Spleen (tissue), 11 donors: ENCODE results near the gene SLC5A4. TPM values are rescaled to one million over a fixed set of nuclear protein-coding genes. Genes with fewer than 3 reads are reported as not detected.

ENCODE experiments used
- DNase-seq: peaks from one replicate; pipeline ENCODE4 v3.0.0-alpha.2; 2020
- H3K27ac ChIP-seq, 8 donors: fragments of 200-600 bp; sonication (generic) in 7 of 8; 1 replicate in 4 of 8; 2 replicates in 4 of 8; pipeline versions ENCODE4 v1.5.0 to v1.8.0; 2016 to 2021; ENCODE audit warnings: inconsistent platforms in 4 of 8, mild to moderate bottlenecking in 4 of 8, moderate library complexity in 1 of 8
- H3K27me3 ChIP-seq, 7 donors: fragments of 200-600 bp; sonication (generic) in 6 of 7; replicated peaks in 1 of 7; 1 replicate in 4 of 7; 2 replicates in 3 of 7; pipeline versions ENCODE4 v1.5.0 to v1.8.0; 2016 to 2021; ENCODE audit warnings: inconsistent platforms in 3 of 7, mild to moderate bottlenecking in 1 of 7
- H3K36me3 ChIP-seq, 6 donors: fragments of 200-600 bp; sonication (generic) in 5 of 6; 1 replicate in 4 of 6; 2 replicates in 2 of 6; pipeline versions ENCODE4 v1.5.0 to v1.8.0; 2016 to 2021; ENCODE audit warnings: inconsistent platforms in 2 of 6
- H3K4me1 ChIP-seq, 6 donors: fragments of 200-600 bp; sonication (generic) in 5 of 6; 1 replicate in 3 of 6; 2 replicates in 3 of 6; pipeline versions ENCODE4 v1.5.0 to v1.8.0; 2016 to 2021; ENCODE audit warnings: inconsistent platforms in 3 of 6
- H3K4me3 ChIP-seq, 8 donors: fragments of 200-600 bp; sonication (generic) in 7 of 8; 1 replicate in 4 of 8; 2 replicates in 4 of 8; pipeline versions ENCODE4 v1.5.0 to v1.8.0; 2016 to 2021; ENCODE audit warnings: inconsistent platforms in 4 of 8, mild to moderate bottlenecking in 4 of 8, moderate library complexity in 2 of 8
- H3K9me3 ChIP-seq, 8 donors: fragments of 200-600 bp; sonication (generic) in 7 of 8; 1 replicate in 4 of 8; 2 replicates in 4 of 8; pipeline versions ENCODE4 v1.5.0 to v1.8.0; 2016 to 2021; ENCODE audit warnings: inconsistent platforms in 4 of 8
- POLR2A ChIP-seq, 3 donors: fragments of 450-650 bp; IDR thresholded peaks; one replicate each; pipeline ENCODE4 v1.5.1; 2017; ENCODE audit warnings: antibody characterized with exemption in 3 of 3, mild to moderate bottlenecking in 1 of 3
- POLR2AphosphoS5 ChIP-seq, 3 donors: sonication (generic); formaldehyde crosslinking; IDR thresholded peaks; one replicate each; pipeline ENCODE4 v1.5.1; 2017; ENCODE audit warnings: antibody characterized with exemption in 3 of 3
- WGBS, 5 donors: extraction: QIAGEN DNeasy Blood & Tissue Kit in 3 of 5; methylation state at CpG; one replicate each; pipeline versions ENCODE4 v1.1.5 to v1.1.7; 2013 to 2018; 5-methylcytosine and 5-hydroxymethylcytosine counted together
- intact Hi-C: fragments of 100-400 bp; cut with DNase I; formaldehyde crosslinking; loops from one replicate; pipeline ENCODE4 v1.15.0; 2023; ENCODE audit warnings: low total_unique reads
- polyA plus RNA-seq, 3 donors: library from polyadenylated mRNA; stranded (reverse); fragments of 200-250 nt; gene quantifications; one replicate each; pipeline ENCODE4 v1.2.1, GENCODE V29; 2013
- total RNA-seq, 7 donors: library from RNA; depleted of rRNA in 3 of 7; stranded (reverse); fragments of >200 nt in 3 of 7; fragmentation: NEBNext Ultra II Directional in 4 of 7; extraction: Animal tissue kit (Norgen Biotek cat#: 25700) in 4 of 7; gene quantifications; one replicate each; pipeline versions ENCODE4 v1.1.0 to v1.2.1, GENCODE V29; 2016 to 2021
- TF ChIP-seq, protein P1 (sequence below), 11 experiments: fragments of 200-600 bp in 7 of 11; fragments of 450-650 bp in 4 of 11; sonication (generic) in 4 of 11; IDR thresholded peaks in 8 of 11; conservative IDR thresholded peaks in 3 of 11; 1 replicate in 7 of 11; 2 replicates in 4 of 11; pipeline versions ENCODE4 v1.4.0 to v1.8.0; 2016 to 2021; ENCODE audit warnings: antibody characterized with exemption in 11 of 11, inconsistent platforms in 4 of 11, mild to moderate bottlenecking in 1 of 11
- donor health status: healthy with polysubstance abuse.
- donor health status: DM: no; HTN: no; CAD: no; lungs with moderate emphysema.
- donor health status: DM: no; HTN: no; CAD: no.
- donor health status: Bipolar disorder and iron deficiency.
- donor health status: healthy.
- donor health status: DM: no; HTN: no; CAD: no.
- donor health status: DM: yes; HTN: yes; CAD: no.

SLC5A4 gene
- total and polyA plus RNA-seq, 10 donors: 0.03 to 3.6 (median 0.51) TPM

DNA sequence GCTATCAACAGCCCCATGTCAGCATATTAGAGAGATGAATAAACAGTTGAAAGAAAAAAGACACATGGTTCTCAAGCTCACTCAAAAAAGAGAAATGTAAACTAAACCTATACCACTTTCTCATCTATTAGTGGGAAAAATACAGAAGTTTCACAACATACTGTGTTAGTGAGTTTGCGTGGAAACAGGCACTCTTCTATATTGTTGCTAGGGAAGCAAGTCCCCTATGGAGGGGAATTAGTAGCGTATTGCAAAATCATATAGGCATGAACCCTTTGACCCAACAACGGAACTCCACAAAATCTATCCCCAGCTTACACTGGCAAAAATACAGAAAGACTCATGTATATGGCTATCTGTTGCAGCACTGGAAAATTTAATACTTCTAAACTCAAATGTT is 36.1 kb downstream of the SLC5A4 start:
- Histone ChIP-seq H3K36me3 (no peaks in the 10 kb centered on the region), H3K27ac (peak overlapping the region in 4 of 8 donors; percentile 10 to 53 (median 47)), H3K27me3 (peaks cover 0 to 11% (median 0%) of the 10 kb centered on the region in 7 donors), H3K9me3 (no peaks in the 10 kb centered on the region), H3K4me1 (no peaks in the 10 kb centered on the region), H3K4me3 (no peak overlapping the region)
- TF ChIP-seq POLR2A (IDR thresholded peaks at IDR 0.05) (no peak), POLR2AphosphoS5 (IDR thresholded peaks at IDR 0.05) (no peak)
- TF ChIP-seq, protein P1, sequence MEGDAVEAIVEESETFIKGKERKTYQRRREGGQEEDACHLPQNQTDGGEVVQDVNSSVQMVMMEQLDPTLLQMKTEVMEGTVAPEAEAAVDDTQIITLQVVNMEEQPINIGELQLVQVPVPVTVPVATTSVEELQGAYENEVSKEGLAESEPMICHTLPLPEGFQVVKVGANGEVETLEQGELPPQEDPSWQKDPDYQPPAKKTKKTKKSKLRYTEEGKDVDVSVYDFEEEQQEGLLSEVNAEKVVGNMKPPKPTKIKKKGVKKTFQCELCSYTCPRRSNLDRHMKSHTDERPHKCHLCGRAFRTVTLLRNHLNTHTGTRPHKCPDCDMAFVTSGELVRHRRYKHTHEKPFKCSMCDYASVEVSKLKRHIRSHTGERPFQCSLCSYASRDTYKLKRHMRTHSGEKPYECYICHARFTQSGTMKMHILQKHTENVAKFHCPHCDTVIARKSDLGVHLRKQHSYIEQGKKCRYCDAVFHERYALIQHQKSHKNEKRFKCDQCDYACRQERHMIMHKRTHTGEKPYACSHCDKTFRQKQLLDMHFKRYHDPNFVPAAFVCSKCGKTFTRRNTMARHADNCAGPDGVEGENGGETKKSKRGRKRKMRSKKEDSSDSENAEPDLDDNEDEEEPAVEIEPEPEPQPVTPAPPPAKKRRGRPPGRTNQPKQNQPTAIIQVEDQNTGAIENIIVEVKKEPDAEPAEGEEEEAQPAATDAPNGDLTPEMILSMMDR (IDR thresholded peaks at IDR 0.05 in 8 of 11, conservative IDR thresholded peaks at IDR 0.05 in 3 of 11): no peak
- no peak for DNase-seq
- WGBS, 5 donors: 52 to 75% (median 69%) methylated on average over 3 of the region's 3 CpGs
- intact Hi-C loops: no loop called here

DNA sequence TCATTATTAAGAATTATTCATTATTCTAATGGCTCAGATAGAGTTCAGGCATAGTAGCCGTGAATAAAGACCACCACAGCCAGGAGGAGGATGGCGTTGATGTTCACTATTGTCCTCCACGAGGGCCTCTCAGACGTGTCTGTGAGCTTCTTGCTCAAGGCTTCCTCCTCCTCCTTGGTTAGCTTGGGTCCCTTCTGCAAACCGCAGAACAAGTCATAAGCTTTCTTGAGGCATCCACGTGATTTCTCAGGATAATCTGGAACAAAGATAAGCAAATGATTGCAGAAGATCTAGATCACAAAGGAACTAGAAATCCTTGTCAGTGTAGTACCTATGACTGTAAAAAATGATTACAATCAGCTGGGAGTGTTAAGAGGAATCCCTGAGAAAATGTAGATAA is 36.7 kb downstream of the SLC5A4 start:
- no peak for DNase-seq
- H3K27ac ChIP-seq: peak overlapping the region in 5 of 8 donors; percentile 10 to 53 (median 44)
- intact Hi-C loops: no loop called here
- no peak overlapping the region for H3K4me3 ChIP-seq
- no peaks in the 10 kb centered on the region for H3K36me3 ChIP-seq
- H3K9me3 ChIP-seq: no peaks in the 10 kb centered on the region
- TF ChIP-seq POLR2A (IDR thresholded peaks at IDR 0.05) (no peak), POLR2AphosphoS5 (IDR thresholded peaks at IDR 0.05) (no peak)
- TF ChIP-seq, protein P1 (IDR thresholded peaks at IDR 0.05 in 8 of 11, conservative IDR thresholded peaks at IDR 0.05 in 3 of 11): no peak
- no peaks in the 10 kb centered on the region for H3K4me1 ChIP-seq
- H3K27me3 ChIP-seq: peaks cover 0 to 11% (median 0%) of the 10 kb centered on the region in 7 donors
- WGBS, 5 donors: 34 to 72% (median 62%) methylated on average over 6 of the region's 6 CpGs

DNA sequence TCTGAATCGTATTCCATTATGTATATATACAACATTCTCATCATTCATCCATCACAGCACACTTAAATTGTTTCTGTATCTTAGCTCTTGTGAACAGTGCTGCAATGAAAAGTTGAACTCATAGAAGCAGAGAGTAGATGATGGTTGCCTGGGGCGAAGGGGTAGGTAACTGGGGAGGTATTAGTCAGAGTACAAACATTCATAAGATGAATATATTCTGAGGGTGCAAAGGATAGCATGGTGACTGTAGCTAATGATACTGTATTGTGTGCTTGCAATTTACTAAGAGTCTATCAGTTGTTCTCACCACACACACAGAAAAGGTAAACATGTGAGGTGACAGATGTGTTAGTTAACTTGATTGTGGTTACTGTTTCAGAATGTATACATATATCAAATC is 37.7 kb downstream of the SLC5A4 start:
- Histone ChIP-seq H3K36me3 (no peaks in the 10 kb centered on the region), H3K4me1 (no peaks in the 10 kb centered on the region), H3K27me3 (peaks cover 0 to 13% (median 0%) of the 10 kb centered on the region in 7 donors), H3K9me3 (no peaks in the 10 kb centered on the region), H3K4me3 (no peak overlapping the region), H3K27ac (no peak overlapping the region)
- TF ChIP-seq, protein P1 (IDR thresholded peaks at IDR 0.05 in 8 of 11, conservative IDR thresholded peaks at IDR 0.05 in 3 of 11): no peak
- TF ChIP-seq POLR2AphosphoS5 (IDR thresholded peaks at IDR 0.05) (no peak), POLR2A (IDR thresholded peaks at IDR 0.05) (no peak)
- WGBS, 5 donors: 82 to 91% (median 84%) methylated on average over 2 of the region's 2 CpGs
- intact Hi-C loops: no loop called here
- no peak for DNase-seq

DNA sequence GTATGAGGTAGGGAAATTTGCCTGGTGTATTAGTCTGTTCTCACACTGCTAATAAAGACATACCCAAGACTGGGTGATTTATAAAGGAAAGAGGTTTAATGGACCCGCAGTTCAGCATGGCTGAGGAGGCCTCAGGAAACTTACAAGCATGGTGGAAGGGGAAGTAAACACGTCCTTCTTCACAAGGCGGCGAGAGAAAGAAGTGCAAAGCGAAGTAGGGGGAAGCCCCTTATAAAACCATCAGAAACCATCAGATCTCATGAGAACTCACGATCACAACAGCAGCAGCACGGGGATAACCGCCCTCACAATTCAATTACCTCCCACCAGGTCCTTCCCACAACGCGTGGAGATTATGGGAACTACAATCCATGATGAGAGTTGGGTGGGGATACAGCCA is 38.2 kb downstream of the SLC5A4 start:
- Histone ChIP-seq H3K9me3 (no peaks in the 10 kb centered on the region), H3K27ac (no peak overlapping the region), H3K4me1 (no peaks in the 10 kb centered on the region), H3K4me3 (no peak overlapping the region), H3K36me3 (no peaks in the 10 kb centered on the region), H3K27me3 (peaks cover 0 to 19% (median 0%) of the 10 kb centered on the region in 7 donors)
- no peak for TF ChIP-seq POLR2AphosphoS5 (IDR thresholded peaks at IDR 0.05)
- TF ChIP-seq, protein P1 (IDR thresholded peaks at IDR 0.05 in 8 of 11, conservative IDR thresholded peaks at IDR 0.05 in 3 of 11): no peak
- no peak for TF ChIP-seq POLR2A (IDR thresholded peaks at IDR 0.05)
- intact Hi-C loops: no loop called here
- DNase-seq: no peak
- 58 to 73% (median 70%) methylated on average over 10 of the region's 10 CpGs for WGBS, 5 donors
